Measurements from ENCODE around the gene ZNF80.
"Not testable (repeated sequence)": the region's sequence is repeated elsewhere in the genome, so short reads cannot be mapped to it uniquely, and the experiment has no call there.

Gene ZNF80

DNA sequence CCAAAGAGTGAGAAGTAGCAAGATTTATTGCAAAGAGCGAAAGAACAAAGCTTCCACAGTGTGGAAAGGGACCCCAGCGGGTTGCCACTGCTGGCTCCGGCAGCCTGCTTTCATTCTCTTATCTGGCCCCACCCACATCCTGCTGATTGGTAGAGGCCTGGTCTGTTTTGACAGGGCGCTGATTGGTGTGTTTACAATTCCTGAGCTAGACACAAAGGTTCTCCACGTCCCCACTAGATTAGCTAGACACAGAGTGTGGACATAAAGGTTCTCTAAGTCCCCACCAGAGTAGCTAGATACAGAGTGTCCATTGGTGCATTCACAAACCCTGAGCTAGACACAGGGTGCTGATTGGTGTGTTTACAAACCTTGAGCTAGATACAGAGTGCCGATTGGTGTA is at the start of gene ZNF80:
Gene ZNF80, minus strand, starts transcription at position 101 of the 400 bp plus-strand sequence. CDS start 504 bp downstream, outside the sequence.
- not testable (repeated sequence) for DNase-seq

- no peak for DNase-seq
Measured at GRCh38 chr3:114286266-114286665, 48.9 kb upstream of the ZNF80 start.

GRCh38 chr3:114285648-114286230 is 48.4 kb upstream of the ZNF80 start:
- no peak for DNase-seq

DNA sequence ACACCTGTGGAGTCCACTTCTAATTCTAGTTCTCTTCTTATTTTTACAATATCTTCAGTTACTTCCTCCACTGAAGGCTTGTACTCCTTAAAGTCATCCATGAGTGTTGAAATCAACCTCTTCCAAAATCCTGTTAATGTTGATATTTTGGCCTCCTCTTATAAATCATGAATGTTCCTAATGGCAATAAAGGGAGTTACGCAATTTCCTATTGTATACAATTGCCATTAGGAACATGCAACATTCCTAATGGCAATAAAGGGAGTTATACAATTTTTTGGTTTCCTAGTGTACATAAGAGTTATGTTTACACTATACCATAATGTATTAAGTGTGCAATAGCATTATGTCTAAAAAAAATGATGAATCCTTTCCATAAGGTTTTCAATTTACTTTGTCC is 47.3 kb upstream of the ZNF80 start:
- no peak for DNase-seq

GRCh38 chr3:114276856-114277255 is 39.5 kb upstream of the ZNF80 start:
- DNase-seq: not testable (repeated sequence)

GRCh38 chr3:114274929-114275328 is 37.6 kb upstream of the ZNF80 start:
- no peak for DNase-seq

DNA sequence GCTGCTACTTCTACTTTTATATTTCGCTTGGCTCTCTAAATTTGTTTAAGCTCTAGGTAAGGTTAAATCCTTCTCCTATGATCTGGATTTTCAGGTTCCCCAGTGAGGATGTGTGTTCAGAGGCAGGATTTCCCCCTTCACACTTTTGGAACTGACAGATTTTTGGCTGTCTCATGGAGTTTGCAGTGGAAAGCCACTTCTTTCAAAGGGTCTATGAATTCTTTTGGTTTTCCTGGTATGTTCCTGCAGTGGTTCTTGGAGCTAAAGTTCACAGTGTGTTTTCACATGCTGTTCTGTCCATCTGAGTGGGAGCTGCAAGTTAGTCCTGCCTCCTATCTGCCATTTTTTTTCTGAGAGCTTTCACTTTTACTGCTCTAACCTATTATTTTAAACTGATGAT is 34.9 kb upstream of the ZNF80 start:
- DNase-seq: no peak

GRCh38 chr3:114270019-114270418 is 32.6 kb upstream of the ZNF80 start:
- no peak for DNase-seq

DNA sequence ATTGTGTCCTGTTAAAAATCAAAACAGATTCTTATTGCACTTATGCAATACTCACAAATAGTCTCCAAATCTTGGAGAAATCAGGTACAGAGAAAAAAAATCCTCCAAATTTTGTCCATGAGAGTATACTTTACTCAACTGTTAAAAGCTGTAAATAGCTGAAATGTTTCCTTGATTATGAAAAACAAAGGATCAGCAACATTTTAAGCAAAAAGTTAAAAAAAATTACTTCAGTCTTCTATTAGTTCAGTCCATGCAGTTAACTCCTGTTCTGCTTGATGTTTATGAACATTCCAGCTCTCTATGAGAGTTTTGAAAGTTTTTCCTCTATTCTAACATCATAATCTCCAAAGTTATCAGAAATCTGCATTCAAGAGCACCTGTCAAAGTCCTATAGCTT is 22.8 kb upstream of the ZNF80 start:
- DNase-seq: no peak

GRCh38 chr3:114259566-114259965 is 22.2 kb upstream of the ZNF80 start:
- no peak for DNase-seq

- no peak for DNase-seq
Measured at GRCh38 chr3:114253505-114253904, 16.1 kb upstream of the ZNF80 start.

GRCh38 chr3:114252954-114253353 is 15.6 kb upstream of the ZNF80 start:
- DNase-seq: peak; percentile 13

- DNase-seq: no peak
Measured at GRCh38 chr3:114242947-114243346, 5.6 kb upstream of the ZNF80 start.

GRCh38 chr3:114241262-114241661 is 3.9 kb upstream of the ZNF80 start:
- DNase-seq: no peak

- not testable (repeated sequence) for DNase-seq
Measured at GRCh38 chr3:114238146-114238785, 888 bp upstream of the ZNF80 start.

DNA sequence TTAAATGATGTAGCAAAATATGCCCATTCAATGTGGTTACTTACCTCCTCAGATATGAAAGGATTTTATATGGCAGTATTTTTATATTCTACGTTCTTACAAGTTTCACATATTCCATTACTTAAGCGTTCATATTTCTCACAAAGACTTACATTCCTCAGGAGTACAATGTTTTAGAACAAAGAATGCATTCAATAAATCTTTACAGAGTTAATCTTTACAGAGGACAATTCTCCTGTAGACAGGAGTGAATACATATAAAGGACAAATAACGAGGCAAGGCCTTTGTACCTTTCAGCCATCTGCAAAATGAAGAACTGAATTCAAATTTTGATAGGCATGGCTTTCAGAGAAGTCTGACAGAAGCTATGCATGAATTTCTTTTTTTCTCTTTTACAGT is 1.9 kb downstream of the ZNF80 start:
- DNase-seq: no peak

DNA sequence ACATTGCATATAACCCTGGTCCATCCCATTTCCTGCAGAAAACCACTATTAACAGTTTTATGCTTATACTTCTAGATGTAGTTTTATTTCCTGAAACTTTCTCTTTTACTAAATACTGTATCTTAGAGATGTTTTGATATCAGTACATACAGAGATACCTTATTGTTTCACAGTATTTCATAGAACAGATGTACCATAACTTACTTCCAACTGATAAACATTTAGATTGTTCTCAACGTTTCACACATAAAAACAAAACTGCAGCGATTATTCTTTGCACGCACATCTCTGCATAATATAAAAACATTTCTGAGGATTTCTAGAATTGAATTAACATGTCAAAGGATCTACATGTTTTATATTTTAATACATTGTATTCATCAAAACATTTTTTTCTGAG is 2.6 kb downstream of the ZNF80 start:
- no peak for DNase-seq

DNA sequence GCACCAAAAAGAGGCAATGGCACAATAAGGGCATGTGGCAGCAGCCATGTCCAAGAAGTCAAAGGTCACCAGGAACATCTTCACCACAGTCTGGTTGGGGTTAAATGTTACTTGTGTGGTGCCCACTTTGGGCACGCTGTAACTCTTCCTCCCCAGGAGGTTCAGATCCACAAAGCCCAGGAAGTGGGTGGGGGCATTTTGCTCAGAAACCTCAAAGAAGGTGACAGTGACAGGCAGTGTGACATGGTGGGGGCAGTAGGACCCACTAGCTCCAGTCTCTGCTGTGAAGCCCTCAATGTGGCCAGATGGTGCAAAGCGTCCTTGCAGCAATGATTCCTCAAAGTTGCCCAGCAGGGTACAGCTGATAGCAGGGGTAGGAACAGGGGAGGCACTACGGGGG is 5.8 kb downstream of the ZNF80 start:
- DNase-seq: peak; percentile 74

DNA sequence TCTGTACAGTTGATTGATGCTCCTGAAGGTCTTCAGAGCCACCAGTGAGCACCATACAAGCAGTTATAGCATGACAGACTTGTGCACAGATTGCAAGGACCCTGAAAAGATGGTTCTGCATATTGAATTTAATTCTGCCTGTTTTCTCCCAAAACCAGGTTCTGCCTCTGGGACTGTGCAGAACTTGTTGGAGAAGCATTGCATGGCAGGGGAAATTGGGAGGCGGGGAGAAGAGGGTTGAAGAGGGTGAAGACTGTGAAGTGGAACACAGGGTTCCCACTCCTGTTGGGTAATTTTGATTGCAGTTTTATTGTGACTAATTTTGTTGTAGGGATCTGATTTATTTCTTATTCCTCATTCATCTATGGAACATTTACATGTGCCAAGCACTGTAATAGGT is 10.3 kb downstream of the ZNF80 start:
- DNase-seq: no peak

- no peak for DNase-seq
Measured at GRCh38 chr3:114226313-114226712, 11.1 kb downstream of the ZNF80 start.

DNA sequence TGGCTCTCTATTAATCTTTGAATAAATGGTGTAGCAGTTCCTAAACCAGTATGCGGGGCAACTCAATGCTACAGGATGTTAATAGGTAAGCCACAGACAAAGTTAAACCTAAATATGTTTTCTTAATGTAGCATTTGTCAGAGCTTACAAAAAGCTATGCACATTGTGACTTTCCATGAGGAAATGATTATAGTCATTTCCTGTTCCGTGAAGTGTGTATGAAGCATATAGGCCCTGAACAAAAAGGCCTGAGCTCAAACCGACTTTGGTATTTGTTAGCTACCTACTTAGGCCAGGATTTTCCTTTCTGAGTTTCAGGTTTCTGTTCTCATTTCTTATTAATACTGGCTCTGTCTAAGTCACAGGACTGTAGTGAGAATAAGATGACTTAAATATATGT is 14.2 kb downstream of the ZNF80 start:
- peak; percentile 38 for DNase-seq

GRCh38 chr3:114221881-114222264 is 15.5 kb downstream of the ZNF80 start:
- no peak for DNase-seq

GRCh38 chr3:114221165-114221880 is 16.1 kb downstream of the ZNF80 start:
- peak; percentile 57 for DNase-seq

DNA sequence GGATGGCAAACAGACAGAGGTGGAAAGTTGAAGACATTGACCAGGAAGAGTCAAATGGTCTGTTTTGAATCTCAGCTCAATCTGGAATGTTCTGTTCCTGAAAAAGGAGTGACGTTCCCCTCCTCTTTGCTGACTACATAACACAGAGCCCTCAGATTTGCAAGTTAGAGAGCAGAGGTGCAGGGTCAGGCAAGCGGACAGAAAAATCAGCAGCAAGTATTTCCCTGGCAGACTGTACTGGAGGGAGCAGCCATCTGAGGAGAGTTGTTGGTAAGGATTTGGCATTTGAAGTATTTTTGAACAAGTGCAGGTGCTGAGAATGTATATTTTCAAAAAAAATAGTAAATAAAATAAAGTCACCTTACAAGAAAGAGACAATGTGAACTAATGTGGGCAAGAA is 17.6 kb downstream of the ZNF80 start:
- no peak for DNase-seq

All from CD4-positive, alpha-beta T cell treated with Interleukin-6 for 4 hours (primary cell).